CD14-positive monocyte (primary cell): ENCODE data around the gene FKBP1A. TPM values are rescaled to one million over a fixed set of nuclear protein-coding genes. Genes with fewer than 3 reads are reported as not detected.
A peak's percentile ranks its signal among the peaks of the same experiment; 100 is the strongest.

Experiments used
- DNase-seq, 3 donors: peaks; one replicate each; pipeline ENCODE4 v3.0.0-alpha.2; 2011 to 2022
- H2AFZ ChIP-seq: 2 replicates; pipeline ENCODE4 v1.6.0; 2012; ENCODE audit warnings: mild to moderate bottlenecking, low read depth, low read length, inconsistent platforms; ENCODE audit not compliant: insufficient read depth, poor library complexity, severe bottlenecking
- H3K27ac ChIP-seq, 2 donors: 1 replicate in 1 of 2; 2 replicates in 1 of 2; pipeline ENCODE4 v1.5.1; 2012 to 2013; ENCODE audit warnings: low read length in 2 of 2, control low read depth in 1 of 2, inconsistent platforms in 1 of 2, low read depth in 1 of 2, mild to moderate bottlenecking in 1 of 2
- H3K27me3 ChIP-seq, 2 donors: one replicate each; pipeline versions ENCODE4 v1.6.0 to v1.6.1; 2011 to 2013; ENCODE audit warnings: low read length in 2 of 2; ENCODE audit not compliant: control insufficient read depth in 2 of 2, insufficient read depth in 2 of 2
- H3K36me3 ChIP-seq, 2 donors: replicated peaks in 1 of 2; 1 replicate in 1 of 2; 2 replicates in 1 of 2; pipeline versions ENCODE4 v1.5.1 to v1.6.1; 2012 to 2013; ENCODE audit warnings: low read length in 2 of 2, control low read depth in 1 of 2, inconsistent platforms in 1 of 2, mild to moderate bottlenecking in 1 of 2; ENCODE audit not compliant: insufficient read depth in 2 of 2, control insufficient read depth in 1 of 2
- H3K4me1 ChIP-seq, 2 donors: 1 replicate in 1 of 2; 2 replicates in 1 of 2; pipeline versions ENCODE4 v1.5.1 to v1.6.1; 2012 to 2013; ENCODE audit warnings: low read length in 2 of 2, control low read depth in 1 of 2, inconsistent platforms in 1 of 2, mild to moderate bottlenecking in 1 of 2, moderate library complexity in 1 of 2; ENCODE audit not compliant: insufficient read depth in 2 of 2, control insufficient read depth in 1 of 2
- H3K4me2 ChIP-seq: replicated peaks from 2 replicates; pipeline ENCODE3; 2012; ENCODE audit warnings: low read length, moderate library complexity, mild to moderate bottlenecking; ENCODE audit not compliant: poor library complexity, severe bottlenecking; ENCODE audit errors: extremely low read depth
- H3K4me3 ChIP-seq, 3 experiments: fragments of 200-600 bp in 1 of 3; sonication (generic) in 1 of 3; replicated peaks in 1 of 3; 1 replicate in 2 of 3; 2 replicates in 1 of 3; pipeline ENCODE4 v1.5.1; 2011 to 2013; ENCODE audit warnings: low read length in 3 of 3, mild to moderate bottlenecking in 3 of 3, control low read depth in 2 of 3, low read depth in 2 of 3, inconsistent platforms in 1 of 3, moderate library complexity in 1 of 3
- H3K79me2 ChIP-seq: 2 replicates; pipeline ENCODE4 v1.6.0; 2012; ENCODE audit warnings: mild to moderate bottlenecking, control low read depth, inconsistent platforms, low read length, moderate library complexity; ENCODE audit not compliant: insufficient read depth
- H3K9ac ChIP-seq: 2 replicates; pipeline ENCODE4 v1.6.0; 2017; ENCODE audit warnings: low read length, mild to moderate bottlenecking; ENCODE audit not compliant: insufficient read depth, poor library complexity, severe bottlenecking
- H3K9me3 ChIP-seq, 2 donors: replicated peaks in 1 of 2; 1 replicate in 1 of 2; 2 replicates in 1 of 2; pipeline versions ENCODE4 v1.5.1 to v1.6.1; 2012 to 2013; ENCODE audit warnings: low read length in 2 of 2, control low read depth in 1 of 2; ENCODE audit not compliant: control insufficient read depth in 1 of 2, insufficient read depth in 1 of 2
- H4K20me1 ChIP-seq: 2 replicates; pipeline ENCODE4 v1.6.0; 2012; ENCODE audit warnings: mild to moderate bottlenecking, low read length, control low read depth, moderate library complexity; ENCODE audit not compliant: insufficient read depth
- H3K27ac Mint-ChIP-seq, 7 donors: one replicate each; pipeline ENCODE4 v1.8.0; 2020; ENCODE audit warnings: mild to moderate bottlenecking in 7 of 7, mixed read lengths in 7 of 7, moderate library complexity in 6 of 7, inconsistent platforms in 2 of 7
- H3K27me3 Mint-ChIP-seq, 3 donors: one replicate each; pipeline ENCODE4 v1.8.0; 2021 to 2022; ENCODE audit warnings: low read depth in 3 of 3, mild to moderate bottlenecking in 3 of 3, mixed read lengths in 3 of 3, moderate library complexity in 3 of 3, inconsistent platforms in 1 of 3
- H3K36me3 Mint-ChIP-seq, 2 donors: one replicate each; pipeline ENCODE4 v1.8.0; 2020; ENCODE audit warnings: mixed read lengths in 2 of 2, inconsistent platforms in 1 of 2, mild to moderate bottlenecking in 1 of 2
- H3K4me1 Mint-ChIP-seq: one replicate; pipeline ENCODE4 v1.8.0; 2020; ENCODE audit warnings: mild to moderate bottlenecking, mixed read lengths
- H3K4me3 Mint-ChIP-seq, 2 donors: one replicate each; pipeline ENCODE4 v1.8.0; 2020; ENCODE audit warnings: mild to moderate bottlenecking in 2 of 2, mixed read lengths in 2 of 2, moderate library complexity in 1 of 2
- H3K9me3 Mint-ChIP-seq, 7 donors: one replicate each; pipeline ENCODE4 v1.8.0; 2020 to 2022; ENCODE audit warnings: mixed read lengths in 7 of 7, mild to moderate bottlenecking in 6 of 7, moderate library complexity in 6 of 7, inconsistent platforms in 2 of 7
- CTCF ChIP-seq: fragments of 200-600 bp; IDR thresholded peaks from one replicate; pipeline ENCODE4 v1.8.0; 2022; ENCODE audit warnings: antibody characterized with exemption, mild to moderate bottlenecking
- WGBS: methylation state at CpG from one replicate; pipeline ENCODE4 v1.1.5; 2013; ENCODE audit warnings: missing lambda C conversion rate; ENCODE audit not compliant: insufficient coverage; 5-methylcytosine and 5-hydroxymethylcytosine counted together
- intact Hi-C, 2 donors: fragments of 100-400 bp; cut with micrococcal nuclease; formaldehyde crosslinking; loops; one replicate each; pipeline versions ENCODE4 v1.15.0 to v1.15.1; 2023
- polyA plus RNA-seq, 3 donors: library from polyadenylated mRNA; depleted of rRNA in 1 of 3; unstranded in 2 of 3; stranded (reverse) in 1 of 3; fragments of 300-500 nt in 2 of 3; fragments of >200 nt in 1 of 3; fragmentation: Illumina TruSeq in 2 of 3; gene quantifications; 1 replicate in 2 of 3; 2 replicates in 1 of 3; pipeline ENCODE4 v1.2.3, GENCODE V29; 2012 to 2021

The FKBP1A gene
- polyA plus RNA-seq, 3 donors: 155 to 268 (median 194) TPM

DNA sequence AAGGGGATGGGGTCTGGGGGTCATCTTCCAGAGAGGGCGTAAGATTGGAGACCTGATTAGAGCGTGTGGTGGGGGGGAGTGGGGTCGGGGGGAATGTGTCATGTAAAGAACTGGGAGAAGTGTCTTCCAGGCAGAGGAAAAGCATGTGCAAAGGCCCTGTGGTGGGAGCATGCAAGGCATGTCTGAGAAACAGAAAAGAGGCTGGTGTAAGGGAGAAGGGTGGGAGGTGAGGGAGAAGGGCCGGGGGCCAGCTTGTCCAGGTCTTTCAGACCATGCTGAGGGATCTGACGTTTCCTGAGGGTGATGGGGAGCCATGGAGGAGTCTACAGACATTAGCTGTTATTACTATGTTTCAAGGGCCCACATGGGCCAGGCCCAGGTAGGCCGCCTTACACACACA is 30.4 kb upstream of the FKBP1A start:
- no peaks in the 10 kb centered on the region for H3K36me3 ChIP-seq
- DNase-seq: no peak
- Mint-ChIP-seq H3K27me3 (peaks cover 8 to 16% (median 14%) of the 10 kb centered on the region in 3 donors), H3K4me1 (peaks cover 7% of the 10 kb centered on the region), H3K4me3 (no peak overlapping the region), H3K9me3 (peaks cover 4 to 19% (median 11%) of the 10 kb centered on the region in 7 donors), H3K27ac (no peak overlapping the region), H3K36me3 (no peaks in the 10 kb centered on the region)
- no peak overlapping the region for H3K9ac ChIP-seq
- peaks cover 5 to 6% of the 10 kb centered on the region in 2 donors for H3K9me3 ChIP-seq
- no peak overlapping the region for H3K4me2 ChIP-seq
- H4K20me1 ChIP-seq: no peaks in the 10 kb centered on the region
- no peak for TF ChIP-seq CTCF
- no peak overlapping the region for H3K4me3 ChIP-seq
- no peak overlapping the region for H2AFZ ChIP-seq
- H3K27me3 ChIP-seq: peaks cover 0 to 5% of the 10 kb centered on the region in 2 donors
- H3K27ac ChIP-seq: no peak overlapping the region
- no peaks in the 10 kb centered on the region for H3K79me2 ChIP-seq
- intact Hi-C loops: no loop called here
- peaks cover 0 to 6% of the 10 kb centered on the region in 2 donors for H3K4me1 ChIP-seq
- WGBS: 94% methylated on average over 4 of the region's 6 CpGs

- intact Hi-C loops: no loop called here
- Mint-ChIP-seq H3K27me3 (peaks cover 8 to 19% (median 15%) of the 10 kb centered on the region in 3 donors), H3K4me1 (peaks cover 7% of the 10 kb centered on the region), H3K36me3 (no peaks in the 10 kb centered on the region), H3K9me3 (peaks cover 4 to 19% (median 11%) of the 10 kb centered on the region in 7 donors), H3K27ac (peak overlapping the region in 2 of 7 donors; percentile 26 to 73), H3K4me3 (no peak overlapping the region)
- 77% methylated on average over 2 of the region's 3 CpGs for WGBS
- no peak overlapping the region for H3K4me2 ChIP-seq
- peaks cover 0 to 6% of the 10 kb centered on the region in 2 donors for H3K4me1 ChIP-seq
- H3K27me3 ChIP-seq: peaks cover 0 to 2% of the 10 kb centered on the region in 2 donors
- H3K4me3 ChIP-seq: no peak overlapping the region
- H3K27ac ChIP-seq: no peak overlapping the region
- H2AFZ ChIP-seq: no peak overlapping the region
- peaks cover 5 to 6% of the 10 kb centered on the region in 2 donors for H3K9me3 ChIP-seq
- no peak for DNase-seq
- no peaks in the 10 kb centered on the region for H4K20me1 ChIP-seq
- H3K9ac ChIP-seq: no peak overlapping the region
- H3K79me2 ChIP-seq: no peaks in the 10 kb centered on the region
- H3K36me3 ChIP-seq: no peaks in the 10 kb centered on the region
- no peak for TF ChIP-seq CTCF
Observed at GRCh38 chr20:1422753-1423152, 29.9 kb upstream of the FKBP1A start.
